ENCODE measurements around the gene HDAC4.
"Not testable (repeated sequence)": the region's sequence is repeated elsewhere in the genome, so short reads cannot be mapped to it uniquely, and the experiment has no call there.

The HDAC4 gene

GRCh38 chr2:239051891-239052445 lies 348.9 kb downstream of the HDAC4 start:
- no peak for DNase-seq

- no peak for DNase-seq
Measured at GRCh38 chr2:239050252-239050649, 350.6 kb downstream of the HDAC4 start.

GRCh38 chr2:239049421-239050251 lies 351.2 kb downstream of the HDAC4 start:
- no peak for DNase-seq

GRCh38 chr2:239048736-239049135 lies 352.1 kb downstream of the HDAC4 start:
- DNase-seq: no peak

- DNase-seq: no peak
Measured at GRCh38 chr2:239047861-239048260, 353.0 kb downstream of the HDAC4 start.

GRCh38 chr2:239047420-239047819 lies 353.4 kb downstream of the HDAC4 start:
- DNase-seq: no peak

GRCh38 chr2:239046822-239047221 lies 354.0 kb downstream of the HDAC4 start:
- no peak for DNase-seq

GRCh38 chr2:239044336-239044735 lies 356.5 kb downstream of the HDAC4 start:
- no peak for DNase-seq

- no peak for DNase-seq
Measured at GRCh38 chr2:239043326-239043725, 357.5 kb downstream of the HDAC4 start.

- DNase-seq: no peak
Measured at GRCh38 chr2:239042551-239043320, 358.1 kb downstream of the HDAC4 start.

GRCh38 chr2:239042046-239042445 lies 358.8 kb downstream of the HDAC4 start:
- DNase-seq: no peak

- no peak for DNase-seq
Measured at GRCh38 chr2:239041062-239041461, 359.8 kb downstream of the HDAC4 start.

GRCh38 chr2:239040152-239040761 lies 360.6 kb downstream of the HDAC4 start:
- DNase-seq: no peak

GRCh38 chr2:239039479-239039861 lies 361.4 kb downstream of the HDAC4 start:
- DNase-seq: no peak

GRCh38 chr2:239038773-239039478 lies 361.9 kb downstream of the HDAC4 start:
- DNase-seq: no peak

GRCh38 chr2:239038284-239038683 lies 362.5 kb downstream of the HDAC4 start:
- DNase-seq: not testable (repeated sequence)

- no peak for DNase-seq
Measured at GRCh38 chr2:239037559-239037910, 363.3 kb downstream of the HDAC4 start.

GRCh38 chr2:239036819-239037558 lies 363.8 kb downstream of the HDAC4 start:
- DNase-seq: no peak

- no peak for DNase-seq
Measured at GRCh38 chr2:239035997-239036731, 364.7 kb downstream of the HDAC4 start.

GRCh38 chr2:239035361-239035814 lies 365.4 kb downstream of the HDAC4 start:
- DNase-seq: no peak
